HG02759 (cell line): Measurements from ENCODE around the gene TMEM167B.
"Not testable (repeated sequence)": the region's sequence is repeated elsewhere in the genome, so short reads cannot be mapped to it uniquely, and the experiment has no call there.

Source experiments
- ATAC-seq: cut with Tn5 transposase; IDR thresholded peaks from one replicate; pipeline ENCODE4 v1.9.1; 2021; ENCODE audit warnings: mild to moderate bottlenecking, moderate library complexity; ENCODE audit not compliant: unreplicated experiment

The TMEM167B gene

GRCh38 chr1:109090196-109091077, at the start of gene TMEM167B:
TSS of gene TMEM167B (plus strand) at chr1:109090764. CDS start at chr1:109090873, 109 bp downstream.
- peak; percentile 95 for ATAC-seq

- ATAC-seq: peak; percentile 32
Measured at GRCh38 chr1:109040989-109041620, 49.5 kb upstream of the TMEM167B start.

GRCh38 chr1:109041621-109042468, 48.7 kb upstream of the TMEM167B start, which contains the start of gene WDR47:
TSS of gene WDR47 (minus strand) at chr1:109042102. CDS start at chr1:109023512, 18,590 bp downstream.
- ATAC-seq: peak; percentile 96

GRCh38 chr1:109045595-109045994, 45.0 kb upstream of the TMEM167B start:
- ATAC-seq: no peak

- ATAC-seq: no peak
Measured at GRCh38 chr1:109046671-109047070, 43.9 kb upstream of the TMEM167B start.

GRCh38 chr1:109047339-109047738, 43.2 kb upstream of the TMEM167B start:
- ATAC-seq: no peak

GRCh38 chr1:109048335-109048734, 42.2 kb upstream of the TMEM167B start:
- ATAC-seq: no peak

- no peak for ATAC-seq
Measured at GRCh38 chr1:109050228-109050995, 40.2 kb upstream of the TMEM167B start.

GRCh38 chr1:109052145-109052544, 38.4 kb upstream of the TMEM167B start:
- not testable (repeated sequence) for ATAC-seq

GRCh38 chr1:109056064-109056463, 34.5 kb upstream of the TMEM167B start:
- ATAC-seq: no peak

- no peak for ATAC-seq
Measured at GRCh38 chr1:109059026-109059425, 31.5 kb upstream of the TMEM167B start.

GRCh38 chr1:109060707-109061106, 29.9 kb upstream of the TMEM167B start:
- no peak for ATAC-seq

- no peak for ATAC-seq
Measured at GRCh38 chr1:109061183-109061582, 29.4 kb upstream of the TMEM167B start.

- ATAC-seq: no peak
Measured at GRCh38 chr1:109065137-109065536, 25.4 kb upstream of the TMEM167B start.

GRCh38 chr1:109067883-109068282, 22.7 kb upstream of the TMEM167B start:
- ATAC-seq: no peak

GRCh38 chr1:109069294-109069693, 21.3 kb upstream of the TMEM167B start:
- no peak for ATAC-seq

GRCh38 chr1:109075531-109076490, 14.8 kb upstream of the TMEM167B start, which contains the start of gene TAF13:
TSS of gene TAF13 (minus strand) at chr1:109076003. CDS start at chr1:109075947, 56 bp downstream.
- peak; percentile 100 for ATAC-seq

- no peak for ATAC-seq
Measured at GRCh38 chr1:109078317-109078716, 12.2 kb upstream of the TMEM167B start.

- ATAC-seq: no peak
Measured at GRCh38 chr1:109079240-109079622, 11.3 kb upstream of the TMEM167B start.
